DND-41 (cell line): ENCODE results near the gene WFS1.

Source experiments
- CTCF ChIP-seq: IDR thresholded peaks from 2 replicates; pipeline ENCODE4 v1.5.1; 2012; ENCODE audit warnings: borderline replicate concordance, low read length, moderate library complexity, mild to moderate bottlenecking; ENCODE audit not compliant: poor library complexity, severe bottlenecking; ENCODE audit errors: extremely low read depth
- EZH2 ChIP-seq: IDR thresholded peaks from 3 replicates; pipeline ENCODE4 v1.6.1; 2012; ENCODE audit warnings: borderline replicate concordance, low read depth, mild to moderate bottlenecking, moderate library complexity, low read length, inconsistent platforms; ENCODE audit not compliant: severe bottlenecking

- TF ChIP-seq CTCF: no peak
- TF ChIP-seq EZH2: no peak
Observed at GRCh38 chr4:6341696-6342095, 72.0 kb downstream of the WFS1 start.
